DND-41 (cell line): ENCODE results near the gene PACRG.

Source experiments
- ATAC-seq: fragments of 200-7000 bp; cut with Tn5 transposase; 3 replicates; pipeline ENCODE4 v1.9.1; 2021; ENCODE audit warnings: low read depth; ENCODE audit not compliant: insufficient read depth
- DNase-seq: peaks from one replicate; pipeline ENCODE4 v3.0.0-alpha.2; 2020
- H2AFZ ChIP-seq: 2 replicates; pipeline ENCODE4 v1.6.0; 2012; ENCODE audit warnings: low read depth, low read length
- H3K27ac ChIP-seq: 2 replicates; pipeline ENCODE4 v1.5.1; 2012; ENCODE audit warnings: low read length, inconsistent platforms
- H3K27me3 ChIP-seq: fragments of 200-600 bp; sonication (generic); 2 replicates; pipeline ENCODE4 v1.6.0; 2012; ENCODE audit warnings: low read length, mild to moderate bottlenecking, inconsistent platforms; ENCODE audit not compliant: insufficient read depth, poor library complexity
- H3K36me3 ChIP-seq: 2 replicates; pipeline ENCODE4 v1.5.1; 2012; ENCODE audit warnings: low read length, inconsistent platforms; ENCODE audit not compliant: insufficient read depth
- H3K4me1 ChIP-seq: 2 replicates; pipeline ENCODE4 v1.5.1; 2012; ENCODE audit warnings: mild to moderate bottlenecking, low read length; ENCODE audit not compliant: insufficient read depth
- H3K4me2 ChIP-seq: 2 replicates; pipeline ENCODE4 v1.6.0; 2012; ENCODE audit warnings: mild to moderate bottlenecking, moderate library complexity, low read length, inconsistent platforms; ENCODE audit not compliant: insufficient read depth
- H3K4me3 ChIP-seq, 2 experiments: fragments of 200-600 bp in 1 of 2; shearing (Covaris generic) in 1 of 2; 2 replicates each; pipeline ENCODE4 v1.5.1; 2012 to 2016; ENCODE audit warnings: inconsistent platforms in 2 of 2, low read length in 2 of 2, mild to moderate bottlenecking in 2 of 2, low read depth in 1 of 2, moderate library complexity in 1 of 2
- H3K79me2 ChIP-seq: 2 replicates; pipeline ENCODE4 v1.6.0; 2012; ENCODE audit warnings: low read length, inconsistent platforms; ENCODE audit not compliant: insufficient read depth
- H3K9ac ChIP-seq: 2 replicates; pipeline ENCODE4 v1.6.0; 2012; ENCODE audit warnings: low read depth, mild to moderate bottlenecking, inconsistent platforms, low read length, moderate library complexity
- H3K9me3 ChIP-seq: 2 replicates; pipeline ENCODE4 v1.5.1; 2012; ENCODE audit warnings: low read length, moderate library complexity, mild to moderate bottlenecking, inconsistent platforms; ENCODE audit not compliant: insufficient read depth, severe bottlenecking
- H4K20me1 ChIP-seq: 2 replicates; pipeline ENCODE4 v1.6.0; 2012; ENCODE audit warnings: low read length; ENCODE audit not compliant: insufficient read depth
- CTCF ChIP-seq: IDR thresholded peaks from 2 replicates; pipeline ENCODE4 v1.5.1; 2012; ENCODE audit warnings: borderline replicate concordance, low read length, moderate library complexity, mild to moderate bottlenecking; ENCODE audit not compliant: poor library complexity, severe bottlenecking; ENCODE audit errors: extremely low read depth
- EZH2 ChIP-seq: IDR thresholded peaks from 3 replicates; pipeline ENCODE4 v1.6.1; 2012; ENCODE audit warnings: borderline replicate concordance, low read depth, mild to moderate bottlenecking, moderate library complexity, low read length, inconsistent platforms; ENCODE audit not compliant: severe bottlenecking

PACRG gene

GRCh38 chr6:163243692-163244589 is 516.2 kb downstream of the PACRG start:
- no peak for ATAC-seq
- Histone ChIP-seq H4K20me1 (no peaks in the 10 kb centered on the region), H3K79me2 (no peaks in the 10 kb centered on the region)

GRCh38 chr6:163248051-163248450 is 520.3 kb downstream of the PACRG start:
- no peak overlapping the region for H3K9ac ChIP-seq
- no peaks in the 10 kb centered on the region for H3K79me2 ChIP-seq
- H3K27me3 ChIP-seq = no peaks in the 10 kb centered on the region
- DNase-seq (no peak), ATAC-seq (no peak)
- no peak overlapping the region for H2AFZ ChIP-seq
- H4K20me1 ChIP-seq = no peaks in the 10 kb centered on the region
- no peak overlapping the region for H3K4me2 ChIP-seq
- no peak for TF ChIP-seq CTCF
- no peak for TF ChIP-seq EZH2
- H3K4me3 ChIP-seq = no peak overlapping the region
- no peaks in the 10 kb centered on the region for H3K4me1 ChIP-seq
- H3K36me3 ChIP-seq = no peaks in the 10 kb centered on the region
- no peaks in the 10 kb centered on the region for H3K9me3 ChIP-seq
- no peak overlapping the region for H3K27ac ChIP-seq

More at GRCh38 chr6:163243692-163244589, 516.2 kb downstream of the PACRG start:
- Histone ChIP-seq H3K4me3 (no peak overlapping the region), H3K4me2 (no peak overlapping the region), H3K9ac (no peak overlapping the region), H3K4me1 (no peaks in the 10 kb centered on the region), H2AFZ (no peak overlapping the region), H3K27me3 (no peaks in the 10 kb centered on the region), H3K27ac (no peak overlapping the region), H3K36me3 (no peaks in the 10 kb centered on the region), H3K9me3 (no peaks in the 10 kb centered on the region)
- no peak for DNase-seq
- TF ChIP-seq EZH2 (no peak), CTCF (no peak)

- TF ChIP-seq EZH2 = no peak
- no peak for TF ChIP-seq CTCF
- no peak overlapping the region for H3K9ac ChIP-seq
- no peaks in the 10 kb centered on the region for H3K4me1 ChIP-seq
- H3K9me3 ChIP-seq = no peaks in the 10 kb centered on the region
- H3K27ac ChIP-seq = no peak overlapping the region
- no peak overlapping the region for H3K4me2 ChIP-seq
- DNase-seq = no peak
- no peak overlapping the region for H2AFZ ChIP-seq
- H4K20me1 ChIP-seq = no peaks in the 10 kb centered on the region
- H3K79me2 ChIP-seq = no peaks in the 10 kb centered on the region
- H3K36me3 ChIP-seq = no peaks in the 10 kb centered on the region
- no peaks in the 10 kb centered on the region for H3K27me3 ChIP-seq
- ATAC-seq = no peak
- no peak overlapping the region for H3K4me3 ChIP-seq
Observed at GRCh38 chr6:163249651-163250101, 521.9 kb downstream of the PACRG start.
